Keratinocyte (primary cell): ENCODE measurements around the gene ASNSD1. TPM values are rescaled to one million over a fixed set of nuclear protein-coding genes. Genes with fewer than 3 reads are reported as not detected.

ENCODE experiments used
- DNase-seq: peaks from one replicate; pipeline ENCODE4 v3.0.0-alpha.2; 2011; ENCODE audit warnings: low read depth, missing footprints, low spot score
- FAIRE-seq: peaks from 2 replicates; lab custom pipeline; 2011; peaks lifted over from hg19 to GRCh38; lab: Jason Lieb, UNC
- H2AFZ ChIP-seq: 2 replicates; pipeline ENCODE4 v1.6.0; 2012; ENCODE audit warnings: low read length, control low read depth, inconsistent platforms; ENCODE audit not compliant: control insufficient read depth
- H3K27ac ChIP-seq: 2 replicates; pipeline ENCODE4 v1.5.1; 2011; ENCODE audit warnings: low read length; ENCODE audit not compliant: control insufficient read depth, insufficient read depth
- H3K27me3 ChIP-seq: 3 replicates; pipeline ENCODE4 v1.6.0; 2011; ENCODE audit warnings: low read length; ENCODE audit not compliant: control insufficient read depth, insufficient read depth; ENCODE audit errors: extremely low read depth
- H3K36me3 ChIP-seq, 2 experiments: 2 replicates in 1 of 2; 3 replicates in 1 of 2; pipeline ENCODE4 v1.5.1; 2011; ENCODE audit warnings: low read length in 2 of 2, mild to moderate bottlenecking in 1 of 2; ENCODE audit not compliant: control insufficient read depth in 2 of 2, insufficient read depth in 2 of 2; ENCODE audit errors: extremely low read depth in 1 of 2
- H3K4me1 ChIP-seq: 3 replicates; pipeline ENCODE4 v1.5.1; 2011; ENCODE audit warnings: low read length; ENCODE audit not compliant: control insufficient read depth, insufficient read depth; ENCODE audit errors: extremely low read depth
- H3K4me2 ChIP-seq: 3 replicates; pipeline ENCODE4 v1.6.0; 2011; ENCODE audit warnings: low read depth, low read length; ENCODE audit not compliant: control insufficient read depth, insufficient read depth; ENCODE audit errors: extremely low read depth
- H3K4me3 ChIP-seq, 3 experiments: fragments of 200-600 bp in 1 of 3; sonication (generic) in 1 of 3; 2 replicates in 2 of 3; 3 replicates in 1 of 3; pipeline ENCODE4 v1.5.1; 2011 to 2016; ENCODE audit warnings: low read length in 3 of 3, mild to moderate bottlenecking in 3 of 3, control low read depth in 2 of 3, inconsistent platforms in 1 of 3, low read depth in 1 of 3, mixed read lengths in 1 of 3, mixed run types in 1 of 3, moderate library complexity in 1 of 3; ENCODE audit not compliant: control insufficient read depth in 2 of 3, insufficient read depth in 2 of 3; ENCODE audit errors: extremely low read depth in 1 of 3
- H3K79me2 ChIP-seq: 2 replicates; pipeline ENCODE4 v1.6.0; 2012; ENCODE audit warnings: low read length; ENCODE audit not compliant: control insufficient read depth, insufficient read depth
- H3K9ac ChIP-seq: 3 replicates; pipeline ENCODE4 v1.6.0; 2011; ENCODE audit warnings: low read length; ENCODE audit not compliant: control insufficient read depth, insufficient read depth; ENCODE audit errors: extremely low read depth
- H3K9me1 ChIP-seq: 3 replicates; pipeline ENCODE4 v1.6.0; 2011; ENCODE audit warnings: low read length; ENCODE audit not compliant: control insufficient read depth, insufficient read depth; ENCODE audit errors: extremely low read depth
- H3K9me3 ChIP-seq: 2 replicates; pipeline ENCODE4 v1.5.1; 2012; ENCODE audit warnings: low read depth, low read length; ENCODE audit not compliant: control insufficient read depth
- H4K20me1 ChIP-seq: 3 replicates; pipeline ENCODE4 v1.6.0; 2011; ENCODE audit warnings: low read length; ENCODE audit not compliant: control insufficient read depth, insufficient read depth; ENCODE audit errors: extremely low read depth
- CTCF ChIP-seq, 3 experiments: IDR thresholded peaks in 1 of 3; conservative IDR thresholded peaks in 1 of 3; optimal IDR thresholded peaks in 1 of 3; 2 replicates in 2 of 3; 3 replicates in 1 of 3; pipeline versions ENCODE3 to v1.5.1; 2011; ENCODE audit warnings: low read length in 3 of 3, mild to moderate bottlenecking in 3 of 3, moderate library complexity in 2 of 3, control low read depth in 1 of 3, inconsistent platforms in 1 of 3; ENCODE audit not compliant: insufficient read depth in 2 of 3; ENCODE audit errors: extremely low read depth in 1 of 3
- EZH2 ChIP-seq: IDR thresholded peaks from one replicate; pipeline ENCODE4 v1.6.1; 2012; ENCODE audit warnings: inconsistent platforms, mild to moderate bottlenecking, low read length, moderate library complexity
- dilution Hi-C: fragments of 300-500 bp; cut with MboI; formaldehyde crosslinking; loops from one replicate; pipeline ENCODE4 v1.7.0; 2020; ENCODE audit warnings: low sequenced_read_pairs; ENCODE audit not compliant: extremely low pct_ligation_motif_present
- polyA minus RNA-seq, 3 experiments: library from RNA; depleted of rRNA, polyadenylated mRNA; stranded (reverse); fragments of >200 nt; gene quantifications; 1 replicate in 1 of 3; 2 replicates in 1 of 3; 3 replicates in 1 of 3; pipeline ENCODE4 v1.2.3, GENCODE V29; 2011
- polyA plus RNA-seq, 5 experiments: library from polyadenylated mRNA; depleted of rRNA in 3 of 5; stranded (reverse) in 3 of 5; stranded (forward) in 1 of 5; unstranded in 1 of 5; fragments of >200 nt; gene quantifications; 1 replicate in 1 of 5; 2 replicates in 3 of 5; 3 replicates in 1 of 5; pipeline versions ENCODE4 v1.2.1 to v1.2.3, GENCODE V29; 2011 to 2012; ENCODE audit warnings: missing spikeins in 2 of 5, low read depth in 1 of 5, low replicate concordance in 1 of 5

Gene ASNSD1
- polyA plus RNA-seq (23.9 to 40.0 TPM (median 30.7 TPM) in 3 replicates), polyA minus RNA-seq (1.9 to 20.8 TPM (median 10.6 TPM) in 3 replicates)
- polyA plus RNA-seq (2011; ENCODE audit: low read depth) = 54.0 TPM
- polyA plus RNA-seq (2011; cell fraction: cytosol; rRNA removed) = 23.3 and 41.0 TPM in 2 replicates
- 11.4 and 16.9 TPM in 2 replicates for polyA plus RNA-seq (2011; cell fraction: nucleus; rRNA removed)
- polyA plus RNA-seq (2012; ENCODE audit: low replicate concordance) = 20.1 and 31.0 TPM in 2 replicates
- 50.3 TPM for polyA minus RNA-seq (2011; cell fraction: cytosol; rRNA and poly(A)+ RNA removed)
- polyA minus RNA-seq (2011; cell fraction: nucleus; rRNA and poly(A)+ RNA removed) = 8.0 and 10.2 TPM in 2 replicates

GRCh38 chr2:189661148-189661956 is at the start of gene ASNSD1:
ASNSD1 (plus strand) TSS chr2:189661459; CDS start chr2:189666133, 4,674 bp downstream.
- Histone ChIP-seq H3K4me2 (peak within 1 kb of the TSS; percentile 96), H3K27ac (peak within 1 kb of the TSS; percentile 91), H3K4me3 (peak within 1 kb of the TSS; percentile 61 to 98 (median 96)), H4K20me1 (no peaks in the 10 kb centered on the region), H3K9me1 (no peaks in the 10 kb centered on the region), H2AFZ (peak within 1 kb of the TSS; percentile 100), H3K27me3 (no peaks in the 10 kb centered on the region), H3K4me1 (peaks cover 4% of the 10 kb centered on the region), H3K36me3 (no peaks in the 10 kb centered on the region), H3K9me3 (no peaks in the 10 kb centered on the region), H3K79me2 (peaks cover 25% of the 10 kb centered on the region), H3K9ac (peak within 1 kb of the TSS; percentile 98)
- dilution Hi-C loops = no loop called here
- peak; percentile 96 for FAIRE-seq
- TF ChIP-seq CTCF (optimal IDR thresholded peaks at IDR 0.05 in 1 of 3, IDR thresholded peaks at IDR 0.05 in 1 of 3, conservative IDR thresholded peaks at IDR 0.05 in 1 of 3; ENCODE audit: extremely low read depth in 1 of 3, insufficient read depth in 2 of 3, low read length in 3 of 3) (peak; percentile 69 to 99 (median 83)), EZH2 (no peak)
- peak; percentile 100 for DNase-seq

- Histone ChIP-seq H3K9me1 (no peaks in the 10 kb centered on the region), H3K27ac (peak overlapping the region; percentile 63), H3K36me3 (no peaks in the 10 kb centered on the region), H3K27me3 (no peaks in the 10 kb centered on the region), H3K9me3 (no peaks in the 10 kb centered on the region), H2AFZ (peak overlapping the region; percentile 76), H3K9ac (peak overlapping the region; percentile 42), H3K79me2 (no peaks in the 10 kb centered on the region), H3K4me2 (peak overlapping the region; percentile 71), H3K4me1 (peaks cover 14% of the 10 kb centered on the region), H3K4me3 (peak overlapping the region in 2 of 3 experiments; percentile 45 to 54), H4K20me1 (no peaks in the 10 kb centered on the region)
- no peak for TF ChIP-seq EZH2
- TF ChIP-seq CTCF (optimal IDR thresholded peaks at IDR 0.05 in 1 of 3, IDR thresholded peaks at IDR 0.05 in 1 of 3, conservative IDR thresholded peaks at IDR 0.05 in 1 of 3; ENCODE audit: extremely low read depth in 1 of 3, insufficient read depth in 2 of 3, low read length in 3 of 3) = no peak
- FAIRE-seq = peak; percentile 91
- dilution Hi-C loops = no loop called here
- peak; percentile 33 for DNase-seq
These were observed 48.1 kb upstream of the ASNSD1 start for GRCh38 chr2:189613077-189613636.
